Glutamatergic neuron (in vitro differentiated cells): ENCODE data around the gene TMOD2. TPM values are rescaled to one million over a fixed set of nuclear protein-coding genes. Genes with fewer than 3 reads are reported as not detected.

Experiments
- DNase-seq: peaks from one replicate; pipeline ENCODE4 v3.0.0; 2022
- H3K27ac Mint-ChIP-seq: one replicate; pipeline ENCODE4 v1.8.0; 2020; ENCODE audit warnings: mild to moderate bottlenecking, mixed read lengths, inconsistent platforms; ENCODE audit not compliant: unreplicated experiment
- H3K27me3 Mint-ChIP-seq: one replicate; pipeline ENCODE4 v1.8.0; 2020; ENCODE audit warnings: mild to moderate bottlenecking, moderate library complexity, mixed read lengths, inconsistent platforms; ENCODE audit not compliant: unreplicated experiment
- H3K36me3 Mint-ChIP-seq: one replicate; pipeline ENCODE4 v1.8.0; 2020; ENCODE audit warnings: mild to moderate bottlenecking, mixed read lengths, inconsistent platforms; ENCODE audit not compliant: unreplicated experiment
- H3K4me1 Mint-ChIP-seq: one replicate; pipeline ENCODE4 v1.8.0; 2020; ENCODE audit warnings: mild to moderate bottlenecking, low read depth, mixed read lengths, inconsistent platforms; ENCODE audit not compliant: unreplicated experiment
- H3K4me3 Mint-ChIP-seq: one replicate; pipeline ENCODE4 v1.8.0; 2020; ENCODE audit warnings: mild to moderate bottlenecking, mixed read lengths, inconsistent platforms; ENCODE audit not compliant: unreplicated experiment
- H3K9me3 Mint-ChIP-seq: one replicate; pipeline ENCODE4 v1.8.0; 2020; ENCODE audit warnings: mild to moderate bottlenecking, moderate library complexity, mixed read lengths, inconsistent platforms; ENCODE audit not compliant: unreplicated experiment
- CTCF ChIP-seq: fragments of 200-600 bp; sonication (generic); IDR thresholded peaks from one replicate; pipeline ENCODE4 v1.5.0; 2021; ENCODE audit not compliant: partially characterized antibody, unreplicated experiment
- total RNA-seq: library from RNA; stranded (reverse); fragmentation: NEBNext Ultra II Directional; extraction: Animal tissue kit (Norgen Biotek cat#: 25700); gene quantifications from one replicate; pipeline ENCODE4 v1.2.1, GENCODE V29; 2021; ENCODE audit not compliant: unreplicated experiment

Gene TMOD2
- total RNA-seq, 1 donor from 2014 or later = 75.0 TPM

- peak; percentile 61 for DNase-seq
- H3K27me3 Mint-ChIP-seq = peaks cover 15% of the 10 kb centered on the region
- no peak for TF ChIP-seq CTCF
- H3K4me1 Mint-ChIP-seq = peaks cover 3% of the 10 kb centered on the region
- peak overlapping the region; percentile 93 for H3K4me3 Mint-ChIP-seq
- H3K36me3 Mint-ChIP-seq = no peaks in the 10 kb centered on the region
- peak overlapping the region; percentile 79 for H3K27ac Mint-ChIP-seq
- peaks cover 5% of the 10 kb centered on the region for H3K9me3 Mint-ChIP-seq
Measured at GRCh38 chr15:51751697-51752683, 593 bp downstream of the TMOD2 start.

GRCh38 chr15:51752888-51753287, 1.5 kb downstream of the TMOD2 start:
- Mint-ChIP-seq H3K9me3 (peaks cover 5% of the 10 kb centered on the region), H3K4me1 (peaks cover 3% of the 10 kb centered on the region), H3K27ac (peak overlapping the region; percentile 14), H3K4me3 (peak overlapping the region; percentile 93), H3K36me3 (no peaks in the 10 kb centered on the region), H3K27me3 (peaks cover 15% of the 10 kb centered on the region)
- no peak for TF ChIP-seq CTCF
- no peak for DNase-seq

DNA sequence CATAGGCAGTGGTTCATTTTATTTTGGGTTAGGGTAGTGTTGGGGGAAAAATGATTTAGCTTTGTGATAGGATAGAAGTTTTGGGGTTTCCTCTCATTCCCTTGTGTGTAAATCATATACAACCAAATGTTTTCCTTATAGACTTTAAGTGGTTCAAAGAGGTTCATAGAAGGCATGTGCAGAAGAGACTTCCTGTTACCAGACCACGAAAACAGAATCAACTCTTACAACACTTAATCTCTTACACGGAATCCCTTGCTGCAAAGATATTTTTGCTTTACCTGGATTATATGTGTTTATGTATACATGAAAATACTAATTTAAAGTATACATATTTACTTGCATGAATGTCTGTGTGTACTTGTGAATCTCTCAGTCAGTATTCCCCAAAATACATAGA, 2.9 kb downstream of the TMOD2 start:
- H3K27me3 Mint-ChIP-seq = peaks cover 17% of the 10 kb centered on the region
- peaks cover 9% of the 10 kb centered on the region for H3K4me1 Mint-ChIP-seq
- no peak overlapping the region for H3K4me3 Mint-ChIP-seq
- DNase-seq = no peak
- no peak overlapping the region for H3K27ac Mint-ChIP-seq
- H3K36me3 Mint-ChIP-seq = no peaks in the 10 kb centered on the region
- peaks cover 5% of the 10 kb centered on the region for H3K9me3 Mint-ChIP-seq
- TF ChIP-seq CTCF = no peak

DNA sequence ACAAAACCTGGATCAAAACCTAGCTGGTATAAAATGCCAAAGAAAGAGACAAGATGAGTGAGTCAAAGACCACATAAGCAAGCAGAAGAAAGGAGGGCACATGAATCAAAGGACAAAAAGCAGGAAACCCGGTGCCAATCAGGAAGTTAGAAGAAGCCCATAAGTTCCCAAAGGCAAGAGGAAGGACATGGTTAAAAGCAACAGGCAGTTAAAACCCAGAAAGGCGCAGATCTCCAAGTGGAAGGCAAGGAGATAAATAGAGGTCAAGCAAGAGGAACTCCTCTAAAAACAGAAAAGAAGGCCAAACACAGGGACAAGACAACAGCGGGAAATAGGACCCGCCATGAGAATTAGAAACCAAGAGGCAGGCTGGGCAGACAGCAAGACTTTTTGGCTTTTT, 4.4 kb downstream of the TMOD2 start:
- Mint-ChIP-seq H3K27me3 (peaks cover 11% of the 10 kb centered on the region), H3K4me1 (peaks cover 9% of the 10 kb centered on the region)

More for the DNA sequence above, 4.4 kb downstream of the TMOD2 start:
- TF ChIP-seq CTCF = no peak
- Mint-ChIP-seq H3K36me3 (no peaks in the 10 kb centered on the region), H3K4me3 (no peak overlapping the region), H3K9me3 (peaks cover 4% of the 10 kb centered on the region), H3K27ac (no peak overlapping the region)
- DNase-seq = no peak
